ENCODE measurements around the gene OR6V1.

Gene OR6V1

DNA sequence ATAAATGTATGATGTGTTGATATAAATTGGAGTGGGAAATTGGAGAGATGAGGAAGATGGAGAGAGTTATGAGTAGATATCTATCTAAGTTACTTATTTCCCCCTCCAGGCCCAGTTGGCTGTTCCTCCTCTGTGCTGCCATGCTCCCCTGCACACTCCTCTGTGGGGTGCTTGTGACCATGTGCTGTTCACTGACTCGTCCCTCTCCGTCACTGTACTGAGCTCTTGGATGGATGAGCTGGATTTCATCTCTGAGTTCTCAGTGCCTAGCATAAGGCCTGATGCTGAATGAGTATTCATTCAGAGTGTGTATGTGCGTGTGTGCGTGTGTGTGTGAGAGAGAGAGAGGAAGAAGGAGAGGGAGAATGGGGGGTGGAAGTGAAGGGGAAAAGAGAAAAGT lies 39.7 kb upstream of the OR6V1 start:
- TF ChIP-seq, protein P1, sequence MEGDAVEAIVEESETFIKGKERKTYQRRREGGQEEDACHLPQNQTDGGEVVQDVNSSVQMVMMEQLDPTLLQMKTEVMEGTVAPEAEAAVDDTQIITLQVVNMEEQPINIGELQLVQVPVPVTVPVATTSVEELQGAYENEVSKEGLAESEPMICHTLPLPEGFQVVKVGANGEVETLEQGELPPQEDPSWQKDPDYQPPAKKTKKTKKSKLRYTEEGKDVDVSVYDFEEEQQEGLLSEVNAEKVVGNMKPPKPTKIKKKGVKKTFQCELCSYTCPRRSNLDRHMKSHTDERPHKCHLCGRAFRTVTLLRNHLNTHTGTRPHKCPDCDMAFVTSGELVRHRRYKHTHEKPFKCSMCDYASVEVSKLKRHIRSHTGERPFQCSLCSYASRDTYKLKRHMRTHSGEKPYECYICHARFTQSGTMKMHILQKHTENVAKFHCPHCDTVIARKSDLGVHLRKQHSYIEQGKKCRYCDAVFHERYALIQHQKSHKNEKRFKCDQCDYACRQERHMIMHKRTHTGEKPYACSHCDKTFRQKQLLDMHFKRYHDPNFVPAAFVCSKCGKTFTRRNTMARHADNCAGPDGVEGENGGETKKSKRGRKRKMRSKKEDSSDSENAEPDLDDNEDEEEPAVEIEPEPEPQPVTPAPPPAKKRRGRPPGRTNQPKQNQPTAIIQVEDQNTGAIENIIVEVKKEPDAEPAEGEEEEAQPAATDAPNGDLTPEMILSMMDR (IDR thresholded peaks at IDR 0.05; ENCODE audit: low read depth, low read length) = no peak
- H3K4me3 ChIP-seq (ENCODE audit: low read depth, low read length) = no peak overlapping the region
- in situ Hi-C loops (cut with HindIII; ENCODE audit: low sequenced_read_pairs) = no loop called here

GRCh38 chr7:143013473-143013872 lies 38.7 kb upstream of the OR6V1 start:
- no peak overlapping the region for H3K4me3 ChIP-seq (ENCODE audit: low read depth, low read length)
- no peak for DNase-seq (ENCODE audit: low read depth, low spot score)
- TF ChIP-seq, protein P1 (IDR thresholded peaks at IDR 0.05; ENCODE audit: low read depth, low read length) = no peak
- in situ Hi-C loops (cut with HindIII; ENCODE audit: low sequenced_read_pairs) = no loop called here

More for the DNA sequence above, 39.7 kb upstream of the OR6V1 start:
- no peak for DNase-seq (ENCODE audit: low read depth, low spot score)

DNA sequence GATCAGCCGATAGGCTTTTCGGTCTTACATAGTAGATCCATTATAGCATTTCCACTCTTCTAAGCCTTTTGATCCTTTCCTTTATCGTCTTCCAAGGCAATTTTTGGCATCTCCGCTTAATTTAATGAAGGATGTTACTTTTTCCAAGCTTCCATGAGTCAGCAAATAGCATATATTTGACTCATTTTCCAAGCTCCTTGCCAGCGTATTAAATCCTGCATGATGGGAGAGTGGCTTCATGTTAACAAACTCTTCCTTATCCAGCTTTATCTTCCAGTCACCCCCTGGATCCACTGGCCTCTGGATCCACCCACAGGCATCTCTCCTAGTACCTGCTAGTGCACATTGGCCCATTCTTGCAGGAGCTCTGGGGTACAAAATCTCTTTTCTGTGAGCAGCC lies 38.2 kb upstream of the OR6V1 start:
- in situ Hi-C loops (cut with HindIII; ENCODE audit: low sequenced_read_pairs) = no loop called here

GRCh38 chr7:143015084-143015483 lies 37.1 kb upstream of the OR6V1 start:
- no peak overlapping the region for H3K4me3 ChIP-seq (ENCODE audit: low read depth, low read length)

More for the DNA sequence above, 38.2 kb upstream of the OR6V1 start:
- DNase-seq (ENCODE audit: low read depth, low spot score) = peak; percentile 79
- H3K4me3 ChIP-seq (ENCODE audit: low read depth, low read length) = no peak overlapping the region
- TF ChIP-seq, protein P1 (IDR thresholded peaks at IDR 0.05; ENCODE audit: low read depth, low read length) = no peak

GRCh38 chr7:143015926-143016490 lies 36.1 kb upstream of the OR6V1 start:
- no peak overlapping the region for H3K4me3 ChIP-seq (ENCODE audit: low read depth, low read length)
- in situ Hi-C loops (cut with HindIII; ENCODE audit: low sequenced_read_pairs) = no loop called here
- peak; percentile 33 for DNase-seq (ENCODE audit: low read depth, low spot score)
- TF ChIP-seq, protein P1 (IDR thresholded peaks at IDR 0.05; ENCODE audit: low read depth, low read length) = no peak

More at GRCh38 chr7:143015084-143015483, 37.1 kb upstream of the OR6V1 start:
- DNase-seq (ENCODE audit: low read depth, low spot score) = no peak
- in situ Hi-C loops (cut with HindIII; ENCODE audit: low sequenced_read_pairs) = no loop called here
- TF ChIP-seq, protein P1 (IDR thresholded peaks at IDR 0.05; ENCODE audit: low read depth, low read length) = no peak

DNA sequence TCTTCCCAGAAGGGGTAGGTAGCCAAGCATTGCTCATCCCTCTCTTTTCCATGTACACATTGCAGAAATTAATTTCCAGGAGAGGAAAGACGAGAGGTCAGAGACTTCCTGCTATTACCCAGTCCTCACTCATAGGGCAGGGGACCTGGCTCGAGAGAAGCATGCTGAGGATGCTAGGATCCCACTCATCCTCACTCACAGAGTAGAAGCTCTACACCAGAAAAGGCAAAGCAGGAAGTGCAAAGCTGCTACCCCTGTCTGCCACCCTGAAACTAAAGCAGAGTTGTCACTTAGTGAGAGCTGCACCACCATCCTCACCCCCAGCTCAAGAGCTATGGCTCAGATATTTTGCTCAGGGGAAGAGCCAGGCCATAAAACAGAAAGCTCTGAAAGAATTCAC lies 35.1 kb upstream of the OR6V1 start:
- H3K4me3 ChIP-seq (ENCODE audit: low read depth, low read length) = no peak overlapping the region
- TF ChIP-seq, protein P1 (IDR thresholded peaks at IDR 0.05; ENCODE audit: low read depth, low read length) = no peak
- DNase-seq (ENCODE audit: low read depth, low spot score) = no peak
- in situ Hi-C loops (cut with HindIII; ENCODE audit: low sequenced_read_pairs) = no loop called here

All from astrocyte of the spinal cord (primary cell).